NOMO-1 treated with DMSO at 0.1 percent for 48 hours (cell line): ENCODE data around the gene TTC13.

ENCODE experiments used
- DNase-seq: peaks from one replicate; lab custom pipeline; 2025; ENCODE audit not compliant: unreplicated experiment; lab: John Stamatoyannopoulos, UW

Gene TTC13

GRCh38 chr1:230877146-230877923, 101.3 kb downstream of the TTC13 start:
- no peak for DNase-seq

- DNase-seq: no peak
Measured at GRCh38 chr1:230876660-230877059, 102.0 kb downstream of the TTC13 start.

- DNase-seq: no peak
Measured at GRCh38 chr1:230875370-230875769, 103.3 kb downstream of the TTC13 start.

GRCh38 chr1:230870916-230871315, 107.7 kb downstream of the TTC13 start:
- no peak for DNase-seq

- DNase-seq: no peak
Measured at GRCh38 chr1:230869500-230869899, 109.2 kb downstream of the TTC13 start.

GRCh38 chr1:230868736-230869385, 109.8 kb downstream of the TTC13 start:
- DNase-seq: peak; percentile 10

- DNase-seq: peak; percentile 9
Measured at GRCh38 chr1:230867903-230868735, 110.5 kb downstream of the TTC13 start, which contains the start of gene C1orf198. TSS of gene C1orf198 (minus strand) at chr1:230868521. CDS start at chr1:230868512, 9 bp downstream.

- no peak for DNase-seq
Measured at GRCh38 chr1:230867101-230867902, 111.4 kb downstream of the TTC13 start.

- no peak for DNase-seq
Measured at GRCh38 chr1:230866171-230867070, 112.2 kb downstream of the TTC13 start.

GRCh38 chr1:230865062-230865817, 113.4 kb downstream of the TTC13 start:
- DNase-seq: no peak

GRCh38 chr1:230864441-230864840, 114.2 kb downstream of the TTC13 start:
- no peak for DNase-seq

GRCh38 chr1:230863449-230863848, 115.2 kb downstream of the TTC13 start:
- DNase-seq: peak; percentile 26

GRCh38 chr1:230861970-230862595, 116.6 kb downstream of the TTC13 start:
- no peak for DNase-seq

GRCh38 chr1:230861489-230861888, 117.2 kb downstream of the TTC13 start:
- DNase-seq: no peak

- no peak for DNase-seq
Measured at GRCh38 chr1:230860617-230861384, 117.9 kb downstream of the TTC13 start.

- no peak for DNase-seq
Measured at GRCh38 chr1:230858918-230859729, 119.5 kb downstream of the TTC13 start.

GRCh38 chr1:230858236-230858820, 120.3 kb downstream of the TTC13 start:
- DNase-seq: no peak
